ENCODE results near the gene ARHGAP10.

Gene ARHGAP10

GRCh38 chr4:147960971-147961370 lies 229.1 kb downstream of the ARHGAP10 start:
- TF ChIP-seq CEBPB (IDR thresholded peaks at IDR 0.05) (no peak), NFIC (IDR thresholded peaks at IDR 0.05) (no peak), USF1 (IDR thresholded peaks at IDR 0.05) (no peak), MAX (IDR thresholded peaks at IDR 0.05) (no peak), TEAD4 (IDR thresholded peaks at IDR 0.05) (no peak), REST (IDR thresholded peaks at IDR 0.05; ENCODE audit: low read depth) (no peak), TCF12 (IDR thresholded peaks at IDR 0.05; ENCODE audit: low read depth) (no peak), YY1 (IDR thresholded peaks at IDR 0.05; ENCODE audit: low read depth) (no peak), ZBTB7A (IDR thresholded peaks at IDR 0.05; ENCODE audit: low read depth) (no peak), CREB1 (IDR thresholded peaks at IDR 0.05; ENCODE audit: low read depth) (no peak), FOXM1 (IDR thresholded peaks at IDR 0.05; ENCODE audit: borderline replicate concordance, low read depth) (no peak), RAD21 (IDR thresholded peaks at IDR 0.05; ENCODE audit: low read depth) (no peak), TAF1 (IDR thresholded peaks at IDR 0.05; ENCODE audit: low read depth) (no peak), EP300 (IDR thresholded peaks at IDR 0.05; ENCODE audit: borderline replicate concordance) (no peak), EGR1 (IDR thresholded peaks at IDR 0.05) (no peak)

- no peak for TF ChIP-seq TEAD4 (IDR thresholded peaks at IDR 0.05)
- TF ChIP-seq CREB1 (IDR thresholded peaks at IDR 0.05; ENCODE audit: low read depth), result no peak
- no peak for TF ChIP-seq EGR1 (IDR thresholded peaks at IDR 0.05)
- no peak for TF ChIP-seq REST (IDR thresholded peaks at IDR 0.05; ENCODE audit: low read depth)
- no peak for TF ChIP-seq USF1 (IDR thresholded peaks at IDR 0.05)
- no peak for TF ChIP-seq YY1 (IDR thresholded peaks at IDR 0.05; ENCODE audit: low read depth)
- no peak for TF ChIP-seq NFIC (IDR thresholded peaks at IDR 0.05)
- TF ChIP-seq RAD21 (IDR thresholded peaks at IDR 0.05; ENCODE audit: low read depth), result no peak
- TF ChIP-seq FOXM1 (IDR thresholded peaks at IDR 0.05; ENCODE audit: borderline replicate concordance, low read depth), result no peak
- TF ChIP-seq ZBTB7A (IDR thresholded peaks at IDR 0.05; ENCODE audit: low read depth), result no peak
- TF ChIP-seq CEBPB (IDR thresholded peaks at IDR 0.05), result no peak
Measured at GRCh38 chr4:147963839-147964238, 232.0 kb downstream of the ARHGAP10 start.

- no peak for TF ChIP-seq RAD21 (IDR thresholded peaks at IDR 0.05; ENCODE audit: low read depth)
- no peak for TF ChIP-seq FOXM1 (IDR thresholded peaks at IDR 0.05; ENCODE audit: borderline replicate concordance, low read depth)
- TF ChIP-seq EP300 (IDR thresholded peaks at IDR 0.05; ENCODE audit: borderline replicate concordance), result no peak
- TF ChIP-seq REST (IDR thresholded peaks at IDR 0.05; ENCODE audit: low read depth), result no peak
- TF ChIP-seq MAX (IDR thresholded peaks at IDR 0.05), result no peak
- no peak for TF ChIP-seq CEBPB (IDR thresholded peaks at IDR 0.05)
- no peak for TF ChIP-seq ZBTB7A (IDR thresholded peaks at IDR 0.05; ENCODE audit: low read depth)
- TF ChIP-seq CREB1 (IDR thresholded peaks at IDR 0.05; ENCODE audit: low read depth), result no peak
Measured at GRCh38 chr4:147964266-147964880, 232.5 kb downstream of the ARHGAP10 start.

GRCh38 chr4:147965056-147965455 lies 233.2 kb downstream of the ARHGAP10 start:
- TF ChIP-seq EGR1 (IDR thresholded peaks at IDR 0.05), result no peak

GRCh38 chr4:147965873-147966272 lies 234.0 kb downstream of the ARHGAP10 start:
- TF ChIP-seq CREB1 (IDR thresholded peaks at IDR 0.05; ENCODE audit: low read depth), result no peak
- no peak for TF ChIP-seq RAD21 (IDR thresholded peaks at IDR 0.05; ENCODE audit: low read depth)
- TF ChIP-seq NFIC (IDR thresholded peaks at IDR 0.05), result no peak
- no peak for TF ChIP-seq EP300 (IDR thresholded peaks at IDR 0.05; ENCODE audit: borderline replicate concordance)
- no peak for TF ChIP-seq TAF1 (IDR thresholded peaks at IDR 0.05; ENCODE audit: low read depth)
- no peak for TF ChIP-seq YY1 (IDR thresholded peaks at IDR 0.05; ENCODE audit: low read depth)
- no peak for TF ChIP-seq USF1 (IDR thresholded peaks at IDR 0.05)
- TF ChIP-seq TCF12 (IDR thresholded peaks at IDR 0.05; ENCODE audit: low read depth), result no peak
